Activated naive CD4-positive, alpha-beta T cell treated with anti-CD3 and anti-CD28 coated beads, Interleukin-2, amount 50 U/mL, for 72 hours (primary cell): ENCODE results near the gene ONECUT1. TPM values are rescaled to one million over a fixed set of nuclear protein-coding genes. Genes with fewer than 3 reads are reported as not detected.

Source experiments
- ATAC-seq, 2 donors: fragments of 150-1000 bp; cut with Tn5 transposase; 2 replicates each; pipeline ENCODE4 v1.10.0; 2021; ENCODE audit warnings: mild to moderate bottlenecking in 2 of 2, moderate library complexity in 2 of 2
- DNase-seq, 2 donors: peaks; one replicate each; pipeline ENCODE4 v3.0.0; 2021 to 2022; ENCODE audit warnings: low spot score in 2 of 2
- H3K27ac Mint-ChIP-seq, 2 donors: one replicate each; pipeline ENCODE4 v1.8.0; 2022; ENCODE audit warnings: mild to moderate bottlenecking in 2 of 2, mixed read lengths in 2 of 2
- H3K36me3 Mint-ChIP-seq, 2 donors: one replicate each; pipeline ENCODE4 v1.8.0; 2022; ENCODE audit warnings: mixed read lengths in 2 of 2
- H3K9me3 Mint-ChIP-seq, 2 donors: one replicate each; pipeline ENCODE4 v1.8.0; 2022; ENCODE audit warnings: mixed read lengths in 2 of 2
- total RNA-seq, 2 donors: library from RNA; stranded (reverse); gene quantifications; one replicate each; pipeline ENCODE4 v1.2.3, GENCODE V29; 2022

The ONECUT1 gene
- total RNA-seq, 2 donors from 2014 or later = not detected

- DNase-seq (no peak), ATAC-seq (no peak)
- H3K27ac Mint-ChIP-seq = peak overlapping the region in 1 of 2 donors; percentile 79
- H3K9me3 Mint-ChIP-seq = no peaks in the 10 kb centered on the region
- peaks cover 6 to 42% of the 10 kb centered on the region in 2 donors for H3K36me3 Mint-ChIP-seq
Observed at GRCh38 chr15:52800828-52801747, 11.0 kb upstream of the ONECUT1 start.

GRCh38 chr15:52799145-52799811 is 9.1 kb upstream of the ONECUT1 start:
- Mint-ChIP-seq H3K27ac (peak overlapping the region in 1 of 2 donors; percentile 9), H3K36me3 (peaks cover 15 to 56% of the 10 kb centered on the region in 2 donors), H3K9me3 (no peaks in the 10 kb centered on the region)
- no peak for DNase-seq
- no peak for ATAC-seq

GRCh38 chr15:52798529-52799101 is 8.5 kb upstream of the ONECUT1 start:
- no peak for DNase-seq
- Mint-ChIP-seq H3K36me3 (peaks cover 16 to 56% of the 10 kb centered on the region in 2 donors), H3K27ac (no peak overlapping the region), H3K9me3 (no peaks in the 10 kb centered on the region)
- no peak for ATAC-seq

DNA sequence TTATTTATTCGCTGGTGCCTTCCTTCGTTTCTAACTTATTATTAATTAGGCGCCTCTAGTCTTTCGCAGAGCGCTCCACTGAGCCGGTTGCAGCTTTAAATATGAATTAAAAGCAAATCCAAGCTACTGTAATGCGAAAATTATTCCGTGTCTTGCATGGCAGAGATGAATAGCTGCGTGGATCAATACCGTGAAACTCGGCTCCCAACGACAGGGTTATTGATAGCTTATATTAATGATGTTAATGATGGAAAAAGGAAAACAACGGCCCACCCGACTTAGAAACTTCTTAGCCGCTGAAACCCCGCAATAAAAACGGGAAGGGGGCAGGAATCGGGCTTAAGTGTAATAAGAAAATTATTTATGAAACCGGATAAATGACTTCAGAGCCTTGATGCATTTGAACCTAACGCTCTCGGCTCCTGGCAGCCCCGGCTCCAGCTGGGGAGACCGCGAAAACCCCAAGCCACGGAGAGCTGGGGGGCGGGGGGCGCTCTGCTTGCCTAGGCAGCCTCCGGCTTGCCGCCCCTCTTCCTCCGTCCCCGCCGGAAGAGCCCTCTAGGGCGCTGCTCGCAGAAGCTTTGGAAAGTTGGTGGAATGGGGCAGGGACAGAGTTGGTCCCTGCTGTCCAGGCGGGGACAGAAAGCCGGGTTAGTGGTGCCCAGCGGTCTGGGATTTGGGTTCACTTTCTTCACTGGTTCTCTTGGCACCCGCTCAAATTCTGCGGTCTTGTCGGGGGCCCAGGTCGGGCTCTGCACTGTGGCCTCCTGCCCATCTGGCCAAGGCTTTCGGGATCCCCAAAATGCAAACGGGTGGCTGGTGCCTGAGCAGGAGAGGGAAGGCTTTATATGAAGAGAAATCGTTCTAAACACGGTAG is 7.7 kb upstream of the ONECUT1 start:
- DNase-seq = peak in 1 of 2 donors; percentile 7
- Mint-ChIP-seq H3K27ac (peak overlapping the region in 1 of 2 donors; percentile 25), H3K36me3 (peaks cover 16 to 48% of the 10 kb centered on the region in 2 donors), H3K9me3 (no peaks in the 10 kb centered on the region)
- no peak for ATAC-seq

GRCh38 chr15:52796753-52797520 is 6.8 kb upstream of the ONECUT1 start:
- no peaks in the 10 kb centered on the region for H3K9me3 Mint-ChIP-seq
- peaks cover 16 to 39% of the 10 kb centered on the region in 2 donors for H3K36me3 Mint-ChIP-seq
- no peak for DNase-seq
- H3K27ac Mint-ChIP-seq = no peak overlapping the region
- no peak for ATAC-seq

DNA sequence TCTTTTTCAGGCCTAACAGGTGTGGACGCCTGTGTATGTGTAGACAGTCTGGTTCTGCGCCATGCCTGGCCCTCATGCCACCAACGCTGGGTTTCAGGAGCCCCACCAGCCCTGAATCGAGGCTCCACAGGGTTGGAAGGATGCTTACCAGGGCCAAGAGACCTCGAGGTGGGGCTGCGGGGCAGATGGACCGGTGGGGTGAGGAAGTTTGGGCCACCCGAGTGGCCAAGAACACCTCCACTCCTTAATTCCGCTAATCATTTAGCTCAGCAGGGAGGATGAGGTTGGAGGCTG is 6.0 kb upstream of the ONECUT1 start:
- Mint-ChIP-seq H3K36me3 (peaks cover 16 to 32% of the 10 kb centered on the region in 2 donors), H3K27ac (no peak overlapping the region), H3K9me3 (no peaks in the 10 kb centered on the region)
- no peak for ATAC-seq
- DNase-seq = no peak

DNA sequence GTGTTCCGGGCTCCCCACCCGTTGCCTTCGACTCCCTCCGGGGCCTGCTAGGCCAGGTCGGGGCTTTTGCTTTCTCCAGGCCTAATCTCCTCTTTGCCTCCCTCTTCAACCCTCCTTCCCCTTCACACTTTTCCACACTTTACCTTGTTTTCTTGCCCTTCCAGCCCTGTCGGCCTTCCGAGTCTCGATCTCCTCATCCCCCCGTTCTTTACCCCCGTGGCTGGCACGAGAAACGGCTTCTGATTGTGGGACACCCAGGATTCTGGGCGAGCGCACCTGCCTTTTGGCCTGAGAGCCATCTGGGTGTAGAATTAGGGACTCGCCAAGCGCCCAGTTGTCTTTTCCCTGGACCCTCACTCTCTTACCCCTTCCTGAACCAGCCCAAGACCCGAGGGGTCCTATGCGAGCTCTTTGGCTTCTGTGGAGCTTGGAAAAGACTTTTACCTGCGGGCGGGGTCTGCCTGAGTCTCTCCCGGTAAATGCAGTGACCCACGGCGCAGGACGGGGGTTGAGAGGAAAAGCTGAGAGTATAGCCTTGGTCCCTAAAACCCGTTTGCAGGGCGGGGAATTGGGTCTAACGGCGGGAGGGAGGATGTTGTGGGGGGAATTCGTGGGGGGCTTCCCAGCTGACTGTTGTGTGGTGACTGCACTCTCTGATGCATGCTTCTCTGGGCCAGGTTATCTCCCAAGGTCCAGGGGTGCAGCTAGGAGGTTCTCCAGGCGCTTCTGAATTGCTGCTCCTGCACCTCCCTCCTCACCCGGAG is 5.5 kb upstream of the ONECUT1 start:
- Mint-ChIP-seq H3K27ac (peak overlapping the region in 1 of 2 donors; percentile 47), H3K36me3 (peaks cover 11 to 26% of the 10 kb centered on the region in 2 donors), H3K9me3 (no peaks in the 10 kb centered on the region)
- ATAC-seq (no peak), DNase-seq (no peak)

GRCh38 chr15:52794665-52795463 is 4.7 kb upstream of the ONECUT1 start:
- ATAC-seq (no peak), DNase-seq (no peak)
- Mint-ChIP-seq H3K36me3 (peaks cover 11 to 20% of the 10 kb centered on the region in 2 donors), H3K27ac (no peak overlapping the region), H3K9me3 (no peaks in the 10 kb centered on the region)

GRCh38 chr15:52791776-52792175 is 1.6 kb upstream of the ONECUT1 start:
- peaks cover 11 to 15% of the 10 kb centered on the region in 2 donors for H3K36me3 Mint-ChIP-seq
- no peaks in the 10 kb centered on the region for H3K9me3 Mint-ChIP-seq
- ATAC-seq (no peak), DNase-seq (no peak)
- H3K27ac Mint-ChIP-seq = no peak overlapping the region

- H3K27ac Mint-ChIP-seq = peak overlapping the region in 1 of 2 donors; percentile 50
- ATAC-seq = no peak
- peak in 1 of 2 donors; percentile 17 for DNase-seq
- no peaks in the 10 kb centered on the region for H3K9me3 Mint-ChIP-seq
- peaks cover 11 to 14% of the 10 kb centered on the region in 2 donors for H3K36me3 Mint-ChIP-seq
Observed at GRCh38 chr15:52790941-52791751, 1.0 kb upstream of the ONECUT1 start.

GRCh38 chr15:52789601-52790168 is 451 bp downstream of the ONECUT1 start:
- DNase-seq = peak in 1 of 2 donors; percentile 8
- ATAC-seq = peak; percentile 19 to 51
- H3K27ac Mint-ChIP-seq = no peak overlapping the region
- peaks cover 5 to 9% of the 10 kb centered on the region in 2 donors for H3K36me3 Mint-ChIP-seq
- H3K9me3 Mint-ChIP-seq = no peaks in the 10 kb centered on the region

DNA sequence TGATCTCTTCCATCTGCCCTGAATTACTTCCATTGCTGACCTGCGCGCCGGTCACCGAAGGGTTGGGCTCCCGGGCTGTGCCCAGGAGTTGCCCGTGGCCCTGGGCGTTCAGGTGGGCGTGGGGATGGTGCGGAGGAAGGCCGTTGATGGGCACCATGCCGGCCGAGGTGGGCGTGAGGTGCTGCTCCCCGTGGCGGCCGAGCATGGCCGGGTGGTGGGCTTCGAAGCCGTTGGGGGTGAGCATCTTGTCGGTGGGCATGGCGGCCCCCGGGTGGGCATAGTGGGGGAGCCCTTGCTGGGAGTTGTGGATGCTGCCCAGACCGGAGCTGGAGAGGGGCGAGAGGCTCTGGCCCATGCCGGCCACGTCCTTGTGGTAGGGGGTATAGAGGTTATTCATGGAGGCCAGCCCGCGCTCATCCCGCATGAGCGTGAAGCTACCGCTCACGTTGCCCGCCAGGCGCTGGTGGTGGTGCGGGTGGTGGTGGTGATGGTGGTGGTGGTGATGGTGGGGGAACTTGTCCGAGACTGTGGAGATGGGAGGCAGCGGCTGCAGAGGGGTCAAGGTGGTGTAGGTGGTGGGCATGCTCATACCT is 1.0 kb downstream of the ONECUT1 start:
- H3K27ac Mint-ChIP-seq = no peak overlapping the region
- H3K36me3 Mint-ChIP-seq = peaks cover 0 to 4% of the 10 kb centered on the region in 2 donors
- DNase-seq (no peak), ATAC-seq (no peak)
- H3K9me3 Mint-ChIP-seq = no peaks in the 10 kb centered on the region
